ENCODE results near the gene TIGD1. TPM values are rescaled to one million over a fixed set of nuclear protein-coding genes. Genes with fewer than 3 reads are reported as not detected.

The TIGD1 gene
- total RNA-seq, 2 experiments from 2014 or later: 18.5 to 27.8 TPM

DNA sequence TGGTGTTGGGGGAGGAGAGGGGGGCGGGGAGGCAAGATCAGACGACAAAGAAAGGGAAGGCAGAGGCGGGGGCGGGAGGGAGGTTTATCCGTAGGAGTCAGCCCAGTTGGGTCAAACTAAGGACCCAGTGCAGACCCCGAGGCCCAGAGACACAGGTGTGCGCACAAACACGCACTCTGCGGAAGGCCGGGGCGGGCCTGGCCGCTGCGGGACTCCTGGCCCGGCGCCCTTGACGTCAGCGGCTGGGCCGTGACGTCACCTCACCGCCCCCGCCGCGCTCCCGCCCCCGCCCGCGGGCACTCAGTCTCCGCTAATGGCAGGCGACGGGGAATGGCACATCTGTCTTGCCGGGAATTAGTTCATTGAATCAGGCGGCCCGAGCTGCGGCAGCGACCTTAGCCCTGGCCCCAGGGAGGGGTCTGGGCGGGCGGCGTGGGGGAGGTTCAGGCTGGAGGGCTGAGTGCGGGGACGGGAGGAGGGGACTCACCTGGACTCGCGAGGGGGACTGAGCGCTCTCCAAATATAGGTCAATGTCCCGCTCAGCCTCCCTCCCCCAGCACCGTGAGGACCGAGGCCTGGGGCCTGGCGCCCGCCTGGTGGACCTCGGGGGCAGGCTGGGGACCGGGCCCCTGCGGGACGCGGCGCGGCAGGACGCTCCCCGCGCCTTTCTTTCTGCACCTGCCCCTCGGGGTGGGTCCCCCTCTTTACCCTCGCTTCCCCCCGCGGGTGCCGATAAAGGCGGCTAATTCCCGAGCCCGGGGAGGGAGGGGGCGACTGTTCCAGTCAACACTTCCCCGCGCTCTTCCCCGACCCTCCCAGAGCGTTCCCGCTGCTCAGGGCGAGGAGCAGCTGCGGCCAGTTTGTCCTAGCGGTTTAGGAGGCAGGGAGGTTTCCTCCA lies 47.2 kb downstream of the TIGD1 start:
- H3K79me2 ChIP-seq (ENCODE audit: insufficient read depth, low read depth, low read length): no peaks in the 10 kb centered on the region
- H3K36me3 ChIP-seq (ENCODE audit: insufficient read depth, low read length): no peaks in the 10 kb centered on the region
- no peak for DNase-seq (ENCODE audit: low spot score)
- no peaks in the 10 kb centered on the region for H4K20me1 ChIP-seq (ENCODE audit: insufficient read depth, low read length)
- no peaks in the 10 kb centered on the region for H3K9me3 ChIP-seq (ENCODE audit: low read length)
- no peak overlapping the region for H3K4me2 ChIP-seq (ENCODE audit: low read length)
- POLR2A ChIA-PET: no interaction called here
- CTCF ChIA-PET (ENCODE audit: unreplicated experiment): no interaction called here
- intact Hi-C loops (cut with micrococcal nuclease; ENCODE audit: unreplicated experiment): no loop called here
- TF ChIP-seq, protein P1, sequence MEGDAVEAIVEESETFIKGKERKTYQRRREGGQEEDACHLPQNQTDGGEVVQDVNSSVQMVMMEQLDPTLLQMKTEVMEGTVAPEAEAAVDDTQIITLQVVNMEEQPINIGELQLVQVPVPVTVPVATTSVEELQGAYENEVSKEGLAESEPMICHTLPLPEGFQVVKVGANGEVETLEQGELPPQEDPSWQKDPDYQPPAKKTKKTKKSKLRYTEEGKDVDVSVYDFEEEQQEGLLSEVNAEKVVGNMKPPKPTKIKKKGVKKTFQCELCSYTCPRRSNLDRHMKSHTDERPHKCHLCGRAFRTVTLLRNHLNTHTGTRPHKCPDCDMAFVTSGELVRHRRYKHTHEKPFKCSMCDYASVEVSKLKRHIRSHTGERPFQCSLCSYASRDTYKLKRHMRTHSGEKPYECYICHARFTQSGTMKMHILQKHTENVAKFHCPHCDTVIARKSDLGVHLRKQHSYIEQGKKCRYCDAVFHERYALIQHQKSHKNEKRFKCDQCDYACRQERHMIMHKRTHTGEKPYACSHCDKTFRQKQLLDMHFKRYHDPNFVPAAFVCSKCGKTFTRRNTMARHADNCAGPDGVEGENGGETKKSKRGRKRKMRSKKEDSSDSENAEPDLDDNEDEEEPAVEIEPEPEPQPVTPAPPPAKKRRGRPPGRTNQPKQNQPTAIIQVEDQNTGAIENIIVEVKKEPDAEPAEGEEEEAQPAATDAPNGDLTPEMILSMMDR (conservative IDR thresholded peaks at IDR 0.05; ENCODE audit: low read length): no peak
- TF ChIP-seq EZH2phosphoT487 (IDR thresholded peaks at IDR 0.05; ENCODE audit: borderline replicate concordance, low read depth, low read length): no peak
- no peak overlapping the region for H3K27ac ChIP-seq (ENCODE audit: low read depth, low read length, poor library complexity, severe bottlenecking)
- no peak overlapping the region for H2AFZ ChIP-seq (ENCODE audit: low read length)
- BruUV-seq (replicated peaks): no TSS peak
- no peaks in the 10 kb centered on the region for H3K4me1 ChIP-seq (ENCODE audit: insufficient read depth, low read length, poor library complexity, severe bottlenecking)
- no peaks in the 10 kb centered on the region for H3K9me2 ChIP-seq (ENCODE audit: insufficient read depth, low read length)
- no peak overlapping the region for H3K4me3 ChIP-seq (ENCODE audit: low read depth, low read length, poor library complexity, severe bottlenecking)

DNA sequence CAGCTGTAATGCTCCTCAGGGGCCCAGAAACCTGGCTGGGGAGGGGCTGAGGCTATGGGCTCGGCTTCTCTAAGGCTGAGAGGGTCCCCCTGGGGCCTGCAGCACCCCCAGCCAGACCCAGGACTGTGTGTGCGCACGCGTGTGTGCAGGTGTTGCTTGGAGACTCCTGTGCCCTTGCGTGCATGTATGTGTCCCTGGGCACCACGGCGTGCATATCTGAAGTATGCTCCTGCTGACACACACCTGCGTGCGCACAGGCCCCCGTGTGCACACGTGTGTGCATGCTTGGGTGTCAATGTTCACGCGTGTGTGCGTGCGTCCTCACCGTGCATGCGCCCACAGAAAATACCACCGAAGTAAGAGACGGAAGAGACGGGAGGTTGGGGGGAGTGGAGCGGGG lies 47.8 kb downstream of the TIGD1 start:
- BruUV-seq (replicated peaks): no TSS peak
- Histone ChIP-seq H3K4me2 (ENCODE audit: low read length) (no peak overlapping the region), H2AFZ (ENCODE audit: low read length) (no peak overlapping the region), H3K4me1 (ENCODE audit: insufficient read depth, low read length, poor library complexity, severe bottlenecking) (no peaks in the 10 kb centered on the region), H3K4me3 (ENCODE audit: low read depth, low read length, poor library complexity, severe bottlenecking) (no peak overlapping the region), H4K20me1 (ENCODE audit: insufficient read depth, low read length) (no peaks in the 10 kb centered on the region), H3K36me3 (ENCODE audit: insufficient read depth, low read length) (no peaks in the 10 kb centered on the region), H3K9me3 (ENCODE audit: low read length) (no peaks in the 10 kb centered on the region), H3K27ac (ENCODE audit: low read depth, low read length, poor library complexity, severe bottlenecking) (no peak overlapping the region), H3K79me2 (ENCODE audit: insufficient read depth, low read depth, low read length) (no peaks in the 10 kb centered on the region), H3K9me2 (ENCODE audit: insufficient read depth, low read length) (no peaks in the 10 kb centered on the region)
- ChIA-PET POLR2A (no interaction called here), CTCF (ENCODE audit: unreplicated experiment) (no interaction called here)
- intact Hi-C loops (cut with micrococcal nuclease; ENCODE audit: unreplicated experiment): no loop called here
- TF ChIP-seq EZH2phosphoT487 (IDR thresholded peaks at IDR 0.05; ENCODE audit: borderline replicate concordance, low read depth, low read length): no peak
- TF ChIP-seq, protein P1 (conservative IDR thresholded peaks at IDR 0.05; ENCODE audit: low read length): no peak
- DNase-seq (ENCODE audit: low spot score): no peak

DNA sequence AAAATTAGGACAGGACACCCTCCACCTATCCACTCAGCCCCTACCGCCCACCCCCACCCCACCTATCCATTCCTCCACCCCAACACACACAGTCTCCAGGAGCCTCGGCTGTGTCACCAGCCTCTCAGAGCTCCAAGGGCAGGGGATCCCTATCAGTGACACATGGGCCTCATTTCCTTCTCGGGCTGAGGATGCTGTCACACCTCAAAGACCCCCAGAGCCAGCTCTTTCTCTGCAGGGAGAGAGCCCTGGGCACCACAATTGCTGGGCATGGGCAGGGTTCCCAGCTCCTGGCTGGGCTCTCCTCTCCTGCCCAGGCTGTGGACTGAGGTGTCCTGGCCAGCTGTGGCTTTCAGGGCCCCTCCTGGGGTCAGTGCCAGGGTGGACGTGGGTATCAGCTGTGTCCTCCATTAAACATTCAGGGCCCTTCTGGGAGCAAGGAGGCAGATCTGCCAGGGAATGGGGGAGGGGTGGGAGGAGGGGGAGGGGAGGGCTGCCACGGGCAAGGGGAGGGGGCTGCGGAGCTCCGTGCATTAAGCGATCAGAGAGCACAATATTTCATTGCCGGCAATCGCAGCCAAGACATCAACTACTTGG lies 48.5 kb downstream of the TIGD1 start:
- CTCF ChIA-PET (ENCODE audit: unreplicated experiment): no interaction called here
- POLR2A ChIA-PET: interaction anchor here (0.7 kb wide), 1 partner anchor 250 kb away, joined by 3 read pairs; no protein-coding TSS in a partner anchor
- no peak for DNase-seq (ENCODE audit: low spot score)
- H3K27ac ChIP-seq (ENCODE audit: low read depth, low read length, poor library complexity, severe bottlenecking): no peak overlapping the region
- no peaks in the 10 kb centered on the region for H3K9me2 ChIP-seq (ENCODE audit: insufficient read depth, low read length)
- intact Hi-C loops (cut with micrococcal nuclease; ENCODE audit: unreplicated experiment): no loop called here
- H4K20me1 ChIP-seq (ENCODE audit: insufficient read depth, low read length): no peaks in the 10 kb centered on the region
- H3K79me2 ChIP-seq (ENCODE audit: insufficient read depth, low read depth, low read length): no peaks in the 10 kb centered on the region
- no peaks in the 10 kb centered on the region for H3K36me3 ChIP-seq (ENCODE audit: insufficient read depth, low read length)
- no peaks in the 10 kb centered on the region for H3K9me3 ChIP-seq (ENCODE audit: low read length)
- no peak overlapping the region for H3K4me3 ChIP-seq (ENCODE audit: low read depth, low read length, poor library complexity, severe bottlenecking)
- TF ChIP-seq, protein P1 (conservative IDR thresholded peaks at IDR 0.05; ENCODE audit: low read length): no peak
- no peak for TF ChIP-seq EZH2phosphoT487 (IDR thresholded peaks at IDR 0.05; ENCODE audit: borderline replicate concordance, low read depth, low read length)
- no peaks in the 10 kb centered on the region for H3K4me1 ChIP-seq (ENCODE audit: insufficient read depth, low read length, poor library complexity, severe bottlenecking)
- H2AFZ ChIP-seq (ENCODE audit: low read length): no peak overlapping the region
- no TSS peak for BruUV-seq (replicated peaks)
- no peak overlapping the region for H3K4me2 ChIP-seq (ENCODE audit: low read length)
